Inflammatory macrophage treated with lipopolysaccharide for 4 hours (primary cell): ENCODE measurements around the gene C11orf87.

Experiments
- DNase-seq: peaks from one replicate; pipeline ENCODE4 v3.0.0-alpha.2; 2020

The C11orf87 gene

GRCh38 chr11:109421981-109422869 lies at the start of gene C11orf87:
C11orf87 (plus strand) TSS chr11:109422190; CDS start chr11:109423634, 1,444 bp downstream.
- DNase-seq, result no peak

- DNase-seq, result no peak
These were observed 48.0 kb upstream of the C11orf87 start for GRCh38 chr11:109374032-109374431.

GRCh38 chr11:109374441-109374840 lies 47.5 kb upstream of the C11orf87 start:
- no peak for DNase-seq

GRCh38 chr11:109377039-109377742 lies 44.8 kb upstream of the C11orf87 start:
- no peak for DNase-seq

GRCh38 chr11:109378034-109378433 lies 44.0 kb upstream of the C11orf87 start:
- DNase-seq, result no peak

GRCh38 chr11:109383306-109383705 lies 38.7 kb upstream of the C11orf87 start:
- DNase-seq, result no peak

GRCh38 chr11:109384873-109385272 lies 37.1 kb upstream of the C11orf87 start:
- no peak for DNase-seq

- no peak for DNase-seq
These were observed 33.0 kb upstream of the C11orf87 start for GRCh38 chr11:109388982-109389381.

GRCh38 chr11:109390752-109391151 lies 31.2 kb upstream of the C11orf87 start:
- DNase-seq, result no peak

- DNase-seq, result no peak
These were observed 20.4 kb upstream of the C11orf87 start for GRCh38 chr11:109401545-109401944.

GRCh38 chr11:109405671-109406070 lies 16.3 kb upstream of the C11orf87 start:
- no peak for DNase-seq

- no peak for DNase-seq
These were observed 5.4 kb upstream of the C11orf87 start for GRCh38 chr11:109416601-109417000.

- no peak for DNase-seq
These were observed 978 bp downstream of the C11orf87 start for GRCh38 chr11:109422870-109423465.

- DNase-seq, result no peak
These were observed 1.6 kb downstream of the C11orf87 start for GRCh38 chr11:109423466-109424190.

GRCh38 chr11:109424901-109425300 lies 2.9 kb downstream of the C11orf87 start:
- no peak for DNase-seq

- no peak for DNase-seq
These were observed 3.6 kb downstream of the C11orf87 start for GRCh38 chr11:109425554-109425953.

GRCh38 chr11:109426442-109427240 lies 4.7 kb downstream of the C11orf87 start:
- DNase-seq, result no peak

GRCh38 chr11:109432105-109432504 lies 10.1 kb downstream of the C11orf87 start:
- DNase-seq, result no peak

GRCh38 chr11:109433753-109434256 lies 11.8 kb downstream of the C11orf87 start:
- no peak for DNase-seq

- no peak for DNase-seq
These were observed 13.2 kb downstream of the C11orf87 start for GRCh38 chr11:109435121-109435742.

- no peak for DNase-seq
These were observed 17.7 kb downstream of the C11orf87 start for GRCh38 chr11:109439684-109440083.
